ENCODE measurements around the gene ZNF525.
A peak's percentile ranks its signal among the peaks of the same experiment; 100 is the strongest.
"Not testable (repeated sequence)": the region's sequence is repeated elsewhere in the genome, so short reads cannot be mapped to it uniquely, and the experiment has no call there.

Gene ZNF525

GRCh38 chr19:53372196-53372595 is 6.7 kb downstream of the ZNF525 start:
- no peaks in the 10 kb centered on the region for H3K4me1 ChIP-seq (ENCODE audit: control insufficient read depth in 1 of 2, insufficient read depth in 2 of 2, low read length in 2 of 2)
- H3K9me3 ChIP-seq (ENCODE audit: control insufficient read depth in 1 of 2, low read length in 2 of 2) = no peaks in the 10 kb centered on the region
- H3K27me3 ChIP-seq (ENCODE audit: low read depth, low read length) = no peaks in the 10 kb centered on the region
- H3K36me3 ChIP-seq (ENCODE audit: control insufficient read depth in 1 of 2, insufficient read depth in 2 of 2, low read length in 2 of 2) = peaks cover 0 to 26% of the 10 kb centered on the region in 2 donors
- no peak overlapping the region for H3K4me3 ChIP-seq (ENCODE audit: low read depth in 1 of 2, low read length in 2 of 2)
- no peak overlapping the region for H3K27ac ChIP-seq (ENCODE audit: low read length)

- Histone ChIP-seq H3K4me3 (ENCODE audit: low read depth in 1 of 2, low read length in 2 of 2) (no peak overlapping the region), H3K36me3 (ENCODE audit: control insufficient read depth in 1 of 2, insufficient read depth in 2 of 2, low read length in 2 of 2) (peaks cover 2 to 43% of the 10 kb centered on the region in 2 donors), H3K27me3 (ENCODE audit: low read depth, low read length) (no peaks in the 10 kb centered on the region), H3K4me1 (ENCODE audit: control insufficient read depth in 1 of 2, insufficient read depth in 2 of 2, low read length in 2 of 2) (no peaks in the 10 kb centered on the region), H3K9me3 (ENCODE audit: control insufficient read depth in 1 of 2, low read length in 2 of 2) (no peaks in the 10 kb centered on the region), H3K27ac (ENCODE audit: low read length) (no peak overlapping the region)
Measured at GRCh38 chr19:53374288-53374687, 8.8 kb downstream of the ZNF525 start.

- Histone ChIP-seq H3K4me1 (ENCODE audit: control insufficient read depth in 1 of 2, insufficient read depth in 2 of 2, low read length in 2 of 2) (no peaks in the 10 kb centered on the region), H3K9me3 (ENCODE audit: control insufficient read depth in 1 of 2, low read length in 2 of 2) (no peaks in the 10 kb centered on the region), H3K36me3 (ENCODE audit: control insufficient read depth in 1 of 2, insufficient read depth in 2 of 2, low read length in 2 of 2) (peaks cover 6 to 43% of the 10 kb centered on the region in 2 donors), H3K27ac (ENCODE audit: low read length) (no peak overlapping the region), H3K27me3 (ENCODE audit: low read depth, low read length) (no peaks in the 10 kb centered on the region), H3K4me3 (ENCODE audit: low read depth in 1 of 2, low read length in 2 of 2) (no peak overlapping the region)
Measured at GRCh38 chr19:53374743-53375142, 9.2 kb downstream of the ZNF525 start.

- Histone ChIP-seq H3K4me1 (ENCODE audit: control insufficient read depth in 1 of 2, insufficient read depth in 2 of 2, low read length in 2 of 2) (no peaks in the 10 kb centered on the region), H3K9me3 (ENCODE audit: control insufficient read depth in 1 of 2, low read length in 2 of 2) (peaks cover 4 to 11% of the 10 kb centered on the region in 2 donors), H3K27me3 (ENCODE audit: low read depth, low read length) (no peaks in the 10 kb centered on the region), H3K4me3 (ENCODE audit: low read depth in 1 of 2, low read length in 2 of 2) (no peak overlapping the region), H3K27ac (ENCODE audit: low read length) (no peak overlapping the region), H3K36me3 (ENCODE audit: control insufficient read depth in 1 of 2, insufficient read depth in 2 of 2, low read length in 2 of 2) (peaks cover 6 to 57% of the 10 kb centered on the region in 2 donors)
Measured at GRCh38 chr19:53381376-53381775, 15.9 kb downstream of the ZNF525 start.

- peaks cover 0 to 14% of the 10 kb centered on the region in 2 donors for H3K36me3 ChIP-seq (ENCODE audit: control insufficient read depth in 1 of 2, insufficient read depth in 2 of 2, low read length in 2 of 2)
- H3K4me3 ChIP-seq (ENCODE audit: low read depth in 1 of 2, low read length in 2 of 2) = no peak overlapping the region
- peaks cover 0 to 9% of the 10 kb centered on the region in 2 donors for H3K9me3 ChIP-seq (ENCODE audit: control insufficient read depth in 1 of 2, low read length in 2 of 2)
- no peak overlapping the region for H3K27ac ChIP-seq (ENCODE audit: low read length)
- H3K4me1 ChIP-seq (ENCODE audit: control insufficient read depth in 1 of 2, insufficient read depth in 2 of 2, low read length in 2 of 2) = no peaks in the 10 kb centered on the region
- H3K27me3 ChIP-seq (ENCODE audit: low read depth, low read length) = no peaks in the 10 kb centered on the region
Measured at GRCh38 chr19:53388168-53388567, 22.7 kb downstream of the ZNF525 start.

GRCh38 chr19:53388904-53389303 is 23.4 kb downstream of the ZNF525 start:
- Histone ChIP-seq H3K4me1 (ENCODE audit: control insufficient read depth in 1 of 2, insufficient read depth in 2 of 2, low read length in 2 of 2) (no peaks in the 10 kb centered on the region), H3K27me3 (ENCODE audit: low read depth, low read length) (no peaks in the 10 kb centered on the region), H3K27ac (ENCODE audit: low read length) (no peak overlapping the region), H3K4me3 (ENCODE audit: low read depth in 1 of 2, low read length in 2 of 2) (no peak overlapping the region), H3K36me3 (ENCODE audit: control insufficient read depth in 1 of 2, insufficient read depth in 2 of 2, low read length in 2 of 2) (peaks cover 0 to 14% of the 10 kb centered on the region in 2 donors), H3K9me3 (ENCODE audit: control insufficient read depth in 1 of 2, low read length in 2 of 2) (peaks cover 0 to 2% of the 10 kb centered on the region in 2 donors)

GRCh38 chr19:53389571-53389970 is 24.1 kb downstream of the ZNF525 start:
- no peak overlapping the region for H3K4me3 ChIP-seq (ENCODE audit: low read depth in 1 of 2, low read length in 2 of 2)
- H3K9me3 ChIP-seq (ENCODE audit: control insufficient read depth in 1 of 2, low read length in 2 of 2) = no peaks in the 10 kb centered on the region
- H3K27ac ChIP-seq (ENCODE audit: low read length) = no peak overlapping the region
- H3K4me1 ChIP-seq (ENCODE audit: control insufficient read depth in 1 of 2, insufficient read depth in 2 of 2, low read length in 2 of 2) = no peaks in the 10 kb centered on the region
- no peaks in the 10 kb centered on the region for H3K27me3 ChIP-seq (ENCODE audit: low read depth, low read length)
- H3K36me3 ChIP-seq (ENCODE audit: control insufficient read depth in 1 of 2, insufficient read depth in 2 of 2, low read length in 2 of 2) = peaks cover 0 to 13% of the 10 kb centered on the region in 2 donors

GRCh38 chr19:53389978-53390377 is 24.5 kb downstream of the ZNF525 start:
- peaks cover 0 to 8% of the 10 kb centered on the region in 2 donors for H3K36me3 ChIP-seq (ENCODE audit: control insufficient read depth in 1 of 2, insufficient read depth in 2 of 2, low read length in 2 of 2)
- no peaks in the 10 kb centered on the region for H3K27me3 ChIP-seq (ENCODE audit: low read depth, low read length)
- no peaks in the 10 kb centered on the region for H3K9me3 ChIP-seq (ENCODE audit: control insufficient read depth in 1 of 2, low read length in 2 of 2)
- no peak overlapping the region for H3K4me3 ChIP-seq (ENCODE audit: low read depth in 1 of 2, low read length in 2 of 2)
- H3K4me1 ChIP-seq (ENCODE audit: control insufficient read depth in 1 of 2, insufficient read depth in 2 of 2, low read length in 2 of 2) = no peaks in the 10 kb centered on the region
- no peak overlapping the region for H3K27ac ChIP-seq (ENCODE audit: low read length)

- no peaks in the 10 kb centered on the region for H3K9me3 ChIP-seq (ENCODE audit: control insufficient read depth in 1 of 2, low read length in 2 of 2)
- H3K4me1 ChIP-seq (ENCODE audit: control insufficient read depth in 1 of 2, insufficient read depth in 2 of 2, low read length in 2 of 2) = peaks cover 0 to 5% of the 10 kb centered on the region in 2 donors
- H3K4me3 ChIP-seq (ENCODE audit: low read depth in 1 of 2, low read length in 2 of 2) = peak overlapping the region; percentile 69 to 82
- peak overlapping the region; percentile 58 for H3K27ac ChIP-seq (ENCODE audit: low read length)
- no peaks in the 10 kb centered on the region for H3K27me3 ChIP-seq (ENCODE audit: low read depth, low read length)
- H3K36me3 ChIP-seq (ENCODE audit: control insufficient read depth in 1 of 2, insufficient read depth in 2 of 2, low read length in 2 of 2) = no peaks in the 10 kb centered on the region
Measured at GRCh38 chr19:53394522-53394973, 29.0 kb downstream of the ZNF525 start.

- H3K27ac ChIP-seq (ENCODE audit: low read length) = peak within 1 kb of the TSS; percentile 72
- H3K4me1 ChIP-seq (ENCODE audit: control insufficient read depth in 1 of 2, insufficient read depth in 2 of 2, low read length in 2 of 2) = peaks cover 0 to 5% of the 10 kb centered on the region in 2 donors
- H3K36me3 ChIP-seq (ENCODE audit: control insufficient read depth in 1 of 2, insufficient read depth in 2 of 2, low read length in 2 of 2) = peaks cover 4% of the 10 kb centered on the region in 2 donors
- no peaks in the 10 kb centered on the region for H3K9me3 ChIP-seq (ENCODE audit: control insufficient read depth in 1 of 2, low read length in 2 of 2)
- no peaks in the 10 kb centered on the region for H3K27me3 ChIP-seq (ENCODE audit: low read depth, low read length)
- H3K4me3 ChIP-seq (ENCODE audit: low read depth in 1 of 2, low read length in 2 of 2) = peak within 1 kb of the TSS; percentile 69 to 82
Measured at GRCh38 chr19:53394974-53395839, 29.7 kb downstream of the ZNF525 start, which contains the start of gene ZNF765. Gene ZNF765 (plus strand): TSS chr19:53395149. CDS start chr19:53398016, 2,867 bp downstream.

- H3K27ac ChIP-seq (ENCODE audit: low read length) = peak overlapping the region; percentile 23
- H3K36me3 ChIP-seq (ENCODE audit: control insufficient read depth in 1 of 2, insufficient read depth in 2 of 2, low read length in 2 of 2); H3K4me1 ChIP-seq (ENCODE audit: control insufficient read depth in 1 of 2, insufficient read depth in 2 of 2, low read length in 2 of 2); H3K9me3 ChIP-seq (ENCODE audit: control insufficient read depth in 1 of 2, low read length in 2 of 2); H3K27me3 ChIP-seq (ENCODE audit: low read depth, low read length): not testable (repeated sequence)
- H3K4me3 ChIP-seq (ENCODE audit: low read depth in 1 of 2, low read length in 2 of 2) = peak overlapping the region; percentile 69 to 82
Measured at GRCh38 chr19:53395840-53396524, 30.5 kb downstream of the ZNF525 start.
